Lower leg skin (tissue), 4 donors: ENCODE results near the gene SLC25A51. TPM values are rescaled to one million over a fixed set of nuclear protein-coding genes. Genes with fewer than 3 reads are reported as not detected.

Source experiments
- DNase-seq, 2 donors: peaks; one replicate each; pipeline ENCODE4 v3.0.0-alpha.2; 2019; ENCODE audit warnings: low spot score in 2 of 2
- H3K4me3 ChIP-seq: fragments of 200-600 bp; sonication (generic); 2 replicates; pipeline ENCODE4 v1.5.1; 2017; ENCODE audit warnings: mild to moderate bottlenecking, low read depth; ENCODE audit not compliant: poor library complexity, severe bottlenecking
- POLR2A ChIP-seq, 2 donors: fragments of 450-650 bp; IDR thresholded peaks; one replicate each; pipeline ENCODE4 v1.6.1; 2016 to 2017; ENCODE audit warnings: antibody characterized with exemption in 2 of 2, mild to moderate bottlenecking in 1 of 2, moderate library complexity in 1 of 2
- WGBS, 2 donors: methylation state at CpG; one replicate each; pipeline ENCODE4 v1.1.5; 2018; 5-methylcytosine and 5-hydroxymethylcytosine counted together
- intact Hi-C: fragments of 100-400 bp; cut with DNase I; formaldehyde crosslinking; loops from one replicate; pipeline ENCODE4 v1.15.0; 2023; ENCODE audit warnings: low total_unique reads
- total RNA-seq, 4 donors: library from RNA; depleted of rRNA; stranded (reverse); fragments of >200 nt; gene quantifications; one replicate each; pipeline ENCODE4 v1.1.0, GENCODE V29; 2016
- TF ChIP-seq, protein P1 (sequence below), 3 donors: fragments of 450-650 bp; IDR thresholded peaks; one replicate each; pipeline ENCODE4 v1.5.1; 2016; ENCODE audit warnings: antibody characterized with exemption in 3 of 3, mild to moderate bottlenecking in 3 of 3, moderate library complexity in 2 of 3

SLC25A51 gene
- total RNA-seq, 4 donors from 2014 or later = 13.3 to 24.8 (median 16.9) TPM

- TF ChIP-seq, protein P1, sequence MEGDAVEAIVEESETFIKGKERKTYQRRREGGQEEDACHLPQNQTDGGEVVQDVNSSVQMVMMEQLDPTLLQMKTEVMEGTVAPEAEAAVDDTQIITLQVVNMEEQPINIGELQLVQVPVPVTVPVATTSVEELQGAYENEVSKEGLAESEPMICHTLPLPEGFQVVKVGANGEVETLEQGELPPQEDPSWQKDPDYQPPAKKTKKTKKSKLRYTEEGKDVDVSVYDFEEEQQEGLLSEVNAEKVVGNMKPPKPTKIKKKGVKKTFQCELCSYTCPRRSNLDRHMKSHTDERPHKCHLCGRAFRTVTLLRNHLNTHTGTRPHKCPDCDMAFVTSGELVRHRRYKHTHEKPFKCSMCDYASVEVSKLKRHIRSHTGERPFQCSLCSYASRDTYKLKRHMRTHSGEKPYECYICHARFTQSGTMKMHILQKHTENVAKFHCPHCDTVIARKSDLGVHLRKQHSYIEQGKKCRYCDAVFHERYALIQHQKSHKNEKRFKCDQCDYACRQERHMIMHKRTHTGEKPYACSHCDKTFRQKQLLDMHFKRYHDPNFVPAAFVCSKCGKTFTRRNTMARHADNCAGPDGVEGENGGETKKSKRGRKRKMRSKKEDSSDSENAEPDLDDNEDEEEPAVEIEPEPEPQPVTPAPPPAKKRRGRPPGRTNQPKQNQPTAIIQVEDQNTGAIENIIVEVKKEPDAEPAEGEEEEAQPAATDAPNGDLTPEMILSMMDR (IDR thresholded peaks at IDR 0.05) = no peak
- TF ChIP-seq POLR2A (IDR thresholded peaks at IDR 0.05) = no peak
- WGBS, 2 donors = 56 to 60% methylated on average over 8 of the region's 8 CpGs
- peak in 1 of 2 donors; percentile 75 for DNase-seq
- intact Hi-C loops = loop anchor here (10.0 kb wide), 3 partner anchors 147 to 447 kb away; partner anchors contain the start of gene SHB
- H3K4me3 ChIP-seq = no peak overlapping the region
Measured at GRCh38 chr9:37917313-37917731, 13.4 kb upstream of the SLC25A51 start.

GRCh38 chr9:37916471-37917312 lies 12.8 kb upstream of the SLC25A51 start:
- intact Hi-C loops = loop anchor here (10.0 kb wide), 3 partner anchors 148 to 448 kb away; partner anchors contain the start of gene SHB
- H3K4me3 ChIP-seq = no peak overlapping the region
- 80 to 82% methylated on average over 18 of the region's 18 CpGs for WGBS, 2 donors
- TF ChIP-seq POLR2A (IDR thresholded peaks at IDR 0.05) = no peak
- TF ChIP-seq, protein P1 (IDR thresholded peaks at IDR 0.05) = no peak
- peak in 1 of 2 donors; percentile 74 for DNase-seq

DNA sequence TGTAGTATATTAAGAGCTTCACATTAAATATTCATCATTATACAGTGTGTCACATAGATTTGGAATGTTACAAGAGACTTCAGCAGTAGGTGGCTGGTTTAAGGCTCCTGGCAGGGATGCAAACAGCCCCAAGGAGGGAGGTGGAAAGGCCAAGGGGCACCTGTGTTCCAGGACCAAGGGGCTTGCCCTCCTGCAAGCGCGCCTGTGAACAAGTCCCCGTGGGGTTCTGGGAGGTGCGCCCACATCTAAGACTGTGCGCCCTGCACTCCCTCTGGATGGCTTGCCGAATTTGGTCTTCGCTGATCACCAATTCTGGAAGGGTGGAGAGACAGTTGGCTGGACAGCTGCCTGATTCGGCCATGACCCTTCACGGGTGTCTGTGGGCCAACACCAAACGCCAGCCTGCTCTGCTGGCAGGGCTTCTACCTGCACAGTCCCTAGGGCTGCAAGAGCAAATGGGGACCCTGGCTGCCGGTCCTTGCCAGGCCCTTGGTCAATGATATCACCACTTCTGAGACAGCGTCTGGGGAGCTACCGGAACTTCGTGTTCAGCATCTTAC lies 12.1 kb upstream of the SLC25A51 start:
- intact Hi-C loops = loop anchor here (10.0 kb wide), 3 partner anchors 149 to 449 kb away; partner anchors contain the start of gene SHB
- TF ChIP-seq, protein P1 (IDR thresholded peaks at IDR 0.05) = no peak
- TF ChIP-seq POLR2A (IDR thresholded peaks at IDR 0.05) = no peak
- WGBS, 2 donors = 81 to 82% methylated on average over 12 to 14 of the region's 14 CpGs
- H3K4me3 ChIP-seq = no peak overlapping the region
- DNase-seq = peak in 1 of 2 donors; percentile 82

- intact Hi-C loops = loop anchor here (10.0 kb wide), 3 partner anchors 150 to 450 kb away; partner anchors contain the start of gene SHB
- peak in 1 of 2 donors; percentile 84 for DNase-seq
- no peak overlapping the region for H3K4me3 ChIP-seq
- 77 to 87% methylated on average over 11 of the region's 11 CpGs for WGBS, 2 donors
- TF ChIP-seq, protein P1 (IDR thresholded peaks at IDR 0.05) = no peak
Measured at GRCh38 chr9:37914701-37915358, 10.9 kb upstream of the SLC25A51 start.

DNA sequence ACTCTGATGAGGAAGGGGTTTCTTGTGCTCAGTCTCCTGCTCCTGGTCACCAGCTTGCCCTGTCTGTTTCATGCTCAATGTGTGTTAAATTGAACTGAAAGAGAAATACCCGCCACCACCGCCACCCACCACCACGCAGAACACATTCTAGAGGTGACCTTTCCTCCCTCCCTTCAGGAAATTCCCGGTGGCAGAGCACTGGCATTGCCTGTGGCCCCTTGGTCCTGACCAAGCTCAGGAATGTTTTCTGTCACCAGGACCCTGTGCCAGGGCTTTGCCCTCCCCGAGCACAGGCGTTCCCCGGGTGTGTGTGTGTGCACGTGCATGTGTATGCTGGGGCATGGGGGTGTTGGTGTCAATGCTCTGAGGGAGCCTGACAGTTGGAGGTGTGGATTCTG lies 10.2 kb upstream of the SLC25A51 start:
- intact Hi-C loops = loop anchor here (10.0 kb wide), 3 partner anchors 151 to 451 kb away; partner anchors contain the start of gene SHB

More for the DNA sequence above, 10.2 kb upstream of the SLC25A51 start:
- 62 to 73% methylated on average over 8 of the region's 8 CpGs for WGBS, 2 donors
- no peak overlapping the region for H3K4me3 ChIP-seq
- DNase-seq = peak in 1 of 2 donors; percentile 78
- no peak for TF ChIP-seq POLR2A (IDR thresholded peaks at IDR 0.05)
- TF ChIP-seq, protein P1 (IDR thresholded peaks at IDR 0.05) = no peak
